ENCODE measurements around the gene CBLN3. TPM values are rescaled to one million over a fixed set of nuclear protein-coding genes. Genes with fewer than 3 reads are reported as not detected.

Gene CBLN3
- total RNA-seq, 6 experiments from 2014 or later, result 3.3 to 5.0 (median 3.9) TPM

DNA sequence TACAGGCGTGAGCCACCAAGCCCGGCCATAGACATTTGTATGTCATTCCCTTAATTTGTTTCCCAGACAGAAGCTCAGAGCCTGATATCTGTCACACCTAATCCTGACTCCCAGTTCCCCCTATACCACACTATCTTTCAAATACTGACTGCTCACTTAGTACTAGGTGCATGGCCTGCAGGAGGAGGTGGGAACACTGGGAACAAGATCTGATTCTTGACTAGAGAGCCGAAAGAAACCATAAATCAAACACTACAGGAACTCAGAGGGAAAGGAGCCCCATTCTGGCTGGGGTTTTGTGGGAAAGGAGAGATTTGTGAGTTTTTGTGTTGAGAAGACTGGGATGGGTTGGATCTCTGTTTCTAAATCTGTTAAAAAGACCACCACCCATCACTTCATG lies 5.2 kb upstream of the CBLN3 start:
- no peak for DNase-seq
- Mint-ChIP-seq H3K9me3 (no peaks in the 10 kb centered on the region), H3K27me3 (ENCODE audit: insufficient read depth) (peaks cover 2% of the 10 kb centered on the region), H3K4me3 (no peak overlapping the region), H3K36me3 (ENCODE audit: low read depth) (peaks cover 28% of the 10 kb centered on the region), H3K4me1 (ENCODE audit: low read depth) (peaks cover 40% of the 10 kb centered on the region), H3K27ac (peak overlapping the region; percentile 59; the same call in 1 of the 2 replicates)
- TF ChIP-seq, protein P1, sequence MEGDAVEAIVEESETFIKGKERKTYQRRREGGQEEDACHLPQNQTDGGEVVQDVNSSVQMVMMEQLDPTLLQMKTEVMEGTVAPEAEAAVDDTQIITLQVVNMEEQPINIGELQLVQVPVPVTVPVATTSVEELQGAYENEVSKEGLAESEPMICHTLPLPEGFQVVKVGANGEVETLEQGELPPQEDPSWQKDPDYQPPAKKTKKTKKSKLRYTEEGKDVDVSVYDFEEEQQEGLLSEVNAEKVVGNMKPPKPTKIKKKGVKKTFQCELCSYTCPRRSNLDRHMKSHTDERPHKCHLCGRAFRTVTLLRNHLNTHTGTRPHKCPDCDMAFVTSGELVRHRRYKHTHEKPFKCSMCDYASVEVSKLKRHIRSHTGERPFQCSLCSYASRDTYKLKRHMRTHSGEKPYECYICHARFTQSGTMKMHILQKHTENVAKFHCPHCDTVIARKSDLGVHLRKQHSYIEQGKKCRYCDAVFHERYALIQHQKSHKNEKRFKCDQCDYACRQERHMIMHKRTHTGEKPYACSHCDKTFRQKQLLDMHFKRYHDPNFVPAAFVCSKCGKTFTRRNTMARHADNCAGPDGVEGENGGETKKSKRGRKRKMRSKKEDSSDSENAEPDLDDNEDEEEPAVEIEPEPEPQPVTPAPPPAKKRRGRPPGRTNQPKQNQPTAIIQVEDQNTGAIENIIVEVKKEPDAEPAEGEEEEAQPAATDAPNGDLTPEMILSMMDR (IDR thresholded peaks at IDR 0.05), result no peak

DNA sequence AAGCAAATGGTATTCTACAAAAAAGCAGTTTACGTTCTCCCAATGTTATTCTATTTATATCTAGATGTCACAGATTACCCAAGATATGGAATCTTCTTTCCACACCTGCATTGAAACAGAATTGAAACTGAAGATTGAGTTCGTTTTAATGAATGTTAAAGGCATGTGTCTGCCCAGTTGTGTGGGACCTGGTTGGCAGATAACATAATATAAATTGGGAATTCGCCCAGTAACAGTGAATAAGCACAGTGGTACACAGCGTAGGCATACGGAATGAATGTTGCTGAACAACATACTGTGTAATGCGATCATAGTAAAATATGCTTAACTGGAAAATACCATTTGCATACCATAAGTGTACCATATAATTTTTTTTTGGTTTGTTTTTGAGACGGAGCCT lies 4.6 kb upstream of the CBLN3 start:
- no peak overlapping the region for H3K4me3 Mint-ChIP-seq
- H3K9me3 Mint-ChIP-seq, result no peaks in the 10 kb centered on the region
- TF ChIP-seq, protein P1 (IDR thresholded peaks at IDR 0.05), result no peak
- peaks cover 2% of the 10 kb centered on the region for H3K27me3 Mint-ChIP-seq (ENCODE audit: insufficient read depth)
- DNase-seq, result no peak
- H3K27ac Mint-ChIP-seq, result no peak overlapping the region
- peaks cover 43% of the 10 kb centered on the region for H3K4me1 Mint-ChIP-seq (ENCODE audit: low read depth)
- H3K36me3 Mint-ChIP-seq (ENCODE audit: low read depth), result peaks cover 22% of the 10 kb centered on the region

DNA sequence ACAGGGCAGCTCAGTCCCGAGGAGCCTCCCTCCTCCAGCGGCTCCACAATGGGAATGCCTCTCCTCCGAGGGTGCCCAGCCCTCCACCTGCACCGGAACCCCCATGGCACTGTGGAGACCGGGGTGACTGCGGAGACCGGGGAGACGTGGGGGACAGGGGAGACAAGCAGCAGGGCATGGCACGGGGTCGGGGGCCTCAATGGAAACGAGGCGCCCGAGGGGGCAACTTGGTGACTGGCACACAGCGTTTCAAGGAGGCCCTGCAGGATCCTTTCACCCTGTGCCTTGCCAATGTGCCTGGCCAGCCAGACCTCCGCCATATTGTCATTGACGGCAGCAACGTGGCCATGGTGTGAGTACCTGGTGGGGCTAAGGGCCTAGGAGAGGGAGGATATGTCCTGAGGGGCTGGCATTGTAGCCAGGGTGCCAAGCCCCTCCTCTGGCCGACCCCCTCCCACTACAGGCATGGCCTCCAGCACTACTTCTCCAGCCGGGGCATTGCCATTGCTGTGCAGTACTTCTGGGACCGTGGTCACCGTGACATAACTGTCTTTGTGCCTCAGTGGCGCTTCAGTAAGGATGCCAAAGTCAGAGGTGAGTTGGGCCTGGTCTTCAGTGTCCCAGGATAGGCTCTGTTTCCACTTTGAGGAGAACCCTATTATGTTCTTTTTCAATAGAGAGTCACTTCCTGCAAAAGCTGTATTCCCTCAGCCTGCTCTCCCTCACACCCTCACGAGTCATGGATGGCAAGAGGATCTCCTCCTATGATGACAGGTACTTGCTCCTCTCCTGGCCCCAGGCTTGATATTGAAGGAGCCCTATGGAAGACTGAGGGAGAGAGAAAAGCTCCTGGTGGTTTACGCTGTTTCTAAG lies 3.0 kb upstream of the CBLN3 start:
- DNase-seq, result no peak
- Mint-ChIP-seq H3K4me3 (peak overlapping the region; percentile 80), H3K36me3 (ENCODE audit: low read depth) (peaks cover 12% of the 10 kb centered on the region), H3K4me1 (ENCODE audit: low read depth) (peaks cover 44% of the 10 kb centered on the region), H3K27me3 (ENCODE audit: insufficient read depth) (peaks cover 2% of the 10 kb centered on the region), H3K27ac (no peak overlapping the region; the same call in 1 of the 2 replicates), H3K9me3 (no peaks in the 10 kb centered on the region)
- TF ChIP-seq, protein P1 (IDR thresholded peaks at IDR 0.05), result no peak

DNA sequence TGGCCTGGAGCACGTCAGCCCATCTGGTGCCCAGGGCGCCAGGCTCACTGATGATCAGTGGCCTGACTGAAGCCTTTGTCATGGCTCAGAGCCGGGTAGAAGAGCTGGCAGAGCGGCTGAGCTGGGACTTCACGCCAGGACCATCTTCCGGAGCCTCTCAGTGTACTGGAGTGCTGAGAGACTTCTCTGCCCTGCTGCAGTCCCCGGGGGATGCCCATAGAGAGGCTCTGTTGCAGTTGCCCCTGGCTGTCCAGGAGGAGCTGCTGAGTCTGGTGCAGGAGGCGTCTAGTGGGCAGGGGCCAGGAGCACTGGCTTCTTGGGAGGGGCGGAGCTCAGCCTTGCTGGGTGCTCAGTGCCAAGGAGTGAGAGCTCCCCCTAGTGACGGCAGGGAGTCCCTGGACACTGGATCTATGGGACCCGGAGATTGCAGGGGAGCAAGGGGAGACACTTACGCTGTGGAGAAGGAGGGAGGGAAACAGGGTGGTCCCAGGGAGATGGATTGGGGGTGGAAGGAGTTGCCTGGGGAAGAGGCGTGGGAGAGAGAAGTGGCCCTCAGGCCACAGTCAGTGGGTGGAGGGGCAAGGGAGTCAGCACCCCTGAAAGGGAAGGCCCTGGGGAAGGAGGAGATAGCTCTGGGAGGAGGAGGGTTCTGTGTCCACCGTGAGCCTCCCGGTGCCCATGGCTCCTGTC lies 2.2 kb upstream of the CBLN3 start:
- TF ChIP-seq, protein P1 (IDR thresholded peaks at IDR 0.05), result peak; percentile 98
- H3K27me3 Mint-ChIP-seq (ENCODE audit: insufficient read depth), result peaks cover 2% of the 10 kb centered on the region
- H3K9me3 Mint-ChIP-seq, result no peaks in the 10 kb centered on the region
- H3K27ac Mint-ChIP-seq, result peak overlapping the region; percentile 95
- H3K4me3 Mint-ChIP-seq, result peak overlapping the region; percentile 80
- H3K4me1 Mint-ChIP-seq (ENCODE audit: low read depth), result peaks cover 44% of the 10 kb centered on the region
- peaks cover 9% of the 10 kb centered on the region for H3K36me3 Mint-ChIP-seq (ENCODE audit: low read depth)
- DNase-seq, result peak; percentile 94

DNA sequence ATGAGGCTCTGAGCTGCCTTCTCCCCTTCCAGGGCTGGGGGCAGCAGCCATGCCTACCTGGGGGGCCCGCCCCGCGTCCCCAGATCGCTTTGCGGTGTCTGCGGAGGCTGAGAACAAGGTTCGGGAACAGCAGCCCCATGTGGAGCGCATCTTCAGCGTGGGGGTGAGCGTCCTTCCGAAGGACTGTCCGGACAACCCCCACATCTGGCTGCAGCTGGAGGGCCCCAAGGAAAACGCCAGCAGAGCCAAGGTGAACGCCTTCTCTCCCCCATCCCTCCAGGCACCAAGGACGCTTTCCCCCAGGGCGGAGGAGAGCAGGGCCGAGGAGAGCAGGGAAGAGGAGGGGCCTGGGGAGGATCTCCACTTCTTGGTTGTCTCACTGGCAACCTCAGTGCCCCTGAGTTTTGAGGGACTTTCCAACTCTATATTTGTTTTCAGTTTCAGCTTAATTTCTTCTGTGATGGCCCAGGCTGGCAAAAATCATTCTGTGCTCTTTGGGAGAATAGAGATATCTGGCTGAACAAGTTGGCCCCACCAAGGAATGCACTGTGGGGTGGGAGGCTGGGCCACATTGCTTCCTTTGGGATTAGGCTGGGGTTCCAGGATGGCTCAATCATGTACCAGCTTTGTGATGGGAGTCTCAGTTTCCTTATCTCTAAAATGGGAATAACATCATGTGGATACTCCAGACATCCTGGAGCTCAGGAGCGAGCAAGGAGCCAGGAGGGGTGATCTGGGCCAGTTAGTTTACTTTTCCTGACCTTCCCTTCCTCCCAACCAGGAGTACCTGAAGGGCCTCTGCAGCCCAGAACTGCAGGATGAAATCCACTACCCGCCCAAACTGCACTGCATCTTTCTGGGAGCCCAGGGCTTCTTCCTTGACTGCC lies 1.5 kb upstream of the CBLN3 start:
- peak overlapping the region; percentile 80 for H3K4me3 Mint-ChIP-seq

More for the DNA sequence above, 1.5 kb upstream of the CBLN3 start:
- Mint-ChIP-seq H3K27ac (peak overlapping the region; percentile 95), H3K9me3 (no peaks in the 10 kb centered on the region), H3K27me3 (ENCODE audit: insufficient read depth) (peaks cover 2% of the 10 kb centered on the region), H3K36me3 (ENCODE audit: low read depth) (peaks cover 8% of the 10 kb centered on the region), H3K4me1 (ENCODE audit: low read depth) (peaks cover 46% of the 10 kb centered on the region)
- DNase-seq, result peak; percentile 37
- TF ChIP-seq, protein P1 (IDR thresholded peaks at IDR 0.05), result peak; percentile 31; the same call in 1 of the 2 replicates
